GM19372 (cell line): Measurements from ENCODE around the gene PLA2G2F.

ENCODE experiments used
- ATAC-seq: cut with Tn5 transposase; IDR thresholded peaks from one replicate; pipeline ENCODE4 v1.9.1; 2021; ENCODE audit warnings: mild to moderate bottlenecking, low read depth, moderate library complexity; ENCODE audit not compliant: unreplicated experiment

Gene PLA2G2F

GRCh38 chr1:20166051-20166450, 26.9 kb downstream of the PLA2G2F start:
- ATAC-seq, result no peak

DNA sequence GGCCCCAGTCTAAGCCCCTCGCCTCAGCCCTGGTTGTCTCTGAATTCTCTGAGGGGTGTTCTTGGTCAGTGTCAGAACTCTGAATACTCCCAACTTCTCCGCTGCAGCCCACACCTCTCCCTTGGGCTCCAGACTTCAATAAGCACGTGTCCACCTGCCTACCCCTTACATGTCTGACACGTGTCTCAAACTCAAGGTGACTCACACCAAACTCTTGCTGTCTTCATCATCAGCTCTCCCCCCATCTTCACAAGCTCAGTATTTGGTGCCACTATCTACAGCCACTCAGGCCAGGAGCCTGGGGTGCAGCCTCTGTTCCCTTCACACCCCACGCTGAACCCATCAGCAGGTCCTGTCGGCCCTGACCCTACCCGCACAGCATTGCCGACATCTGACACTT, 28.0 kb downstream of the PLA2G2F start:
- ATAC-seq, result no peak

DNA sequence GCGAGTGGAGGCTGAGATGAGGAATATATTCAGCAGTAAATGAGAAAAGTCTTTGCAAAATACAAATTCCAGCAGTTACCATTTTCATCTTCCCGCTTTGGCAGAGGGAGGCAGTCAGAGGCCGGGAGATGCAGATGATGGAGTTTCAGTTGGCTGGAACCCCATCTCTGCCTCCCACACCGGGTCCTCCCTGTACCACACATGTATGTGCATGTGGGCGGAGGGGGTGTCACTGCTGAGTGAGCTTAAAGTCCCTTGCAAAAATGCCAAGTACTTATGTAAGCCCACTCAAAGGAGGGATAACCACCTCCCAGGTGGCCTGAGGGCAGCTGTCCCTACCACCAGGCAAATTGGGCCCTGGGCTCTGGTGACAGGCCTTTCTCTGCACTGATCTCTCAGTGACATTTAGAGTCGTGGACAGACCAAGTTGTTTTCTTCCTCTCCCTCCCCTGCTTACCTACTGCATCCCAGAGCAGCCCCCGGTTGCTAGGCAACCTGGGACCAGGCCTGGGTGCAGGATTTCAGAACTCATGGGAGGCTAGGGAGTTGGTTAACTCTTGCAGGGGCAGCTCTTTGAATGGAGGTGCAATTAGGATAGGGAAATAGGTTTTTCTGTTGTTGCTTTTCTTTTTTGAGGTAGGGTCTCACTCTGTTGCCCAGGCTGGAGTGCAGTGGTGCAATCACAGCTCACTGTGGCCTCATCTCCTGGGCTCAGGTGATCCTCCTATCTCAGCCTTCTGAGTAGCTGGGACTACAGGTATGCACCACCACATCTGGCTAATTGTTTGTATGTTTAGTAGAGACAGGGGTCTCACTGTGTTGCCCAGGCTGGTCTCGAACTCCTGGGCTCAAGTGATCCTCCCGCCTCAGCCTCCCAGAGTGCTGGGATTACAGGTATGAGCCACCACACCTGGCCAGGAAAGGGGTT, 29.7 kb downstream of the PLA2G2F start:
- no peak for ATAC-seq

DNA sequence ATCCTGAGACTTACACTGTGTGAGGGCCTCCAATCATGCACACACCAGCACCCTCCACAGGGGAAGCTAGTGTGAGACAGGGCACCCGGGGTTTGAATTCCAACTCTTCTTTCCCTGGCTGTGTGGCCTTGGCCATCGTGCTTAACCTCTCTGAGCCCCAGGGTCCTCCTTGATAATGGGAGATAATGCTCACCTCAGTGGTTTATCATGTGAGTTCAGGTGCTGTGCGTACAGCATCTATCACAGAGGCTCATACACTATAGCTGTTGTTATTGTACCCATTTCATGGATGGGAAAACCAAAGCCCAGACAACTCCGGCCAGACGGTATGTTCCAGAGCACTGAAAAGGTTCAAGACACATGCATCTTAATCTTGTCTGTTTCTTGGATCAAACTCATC, 30.8 kb downstream of the PLA2G2F start:
- no peak for ATAC-seq

DNA sequence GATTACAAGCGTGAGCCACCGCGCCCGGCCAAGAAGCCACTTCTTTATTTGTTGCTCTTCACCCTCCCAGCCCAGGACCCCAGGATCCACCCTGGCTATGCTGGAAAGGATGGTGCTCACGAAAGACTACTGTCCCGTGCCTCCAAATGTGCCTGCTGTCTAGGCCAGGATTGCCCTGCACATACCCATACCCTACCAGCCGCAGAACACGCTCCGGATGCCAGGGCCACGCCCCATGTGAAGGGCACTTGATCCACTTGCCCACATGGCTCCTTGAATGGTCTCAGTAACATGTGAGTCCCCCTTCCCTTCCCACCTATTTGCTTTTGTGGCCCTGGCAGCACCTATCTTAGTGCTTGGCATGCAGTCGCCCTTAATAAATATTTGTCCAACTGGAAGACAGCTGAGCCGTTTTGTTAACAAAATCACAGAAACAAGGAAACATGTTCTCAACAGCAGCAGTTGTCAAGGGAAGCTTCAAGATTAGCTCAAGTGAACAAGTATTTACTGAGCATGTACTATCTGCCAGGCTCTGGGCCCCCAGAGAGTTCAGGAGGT, 33.0 kb downstream of the PLA2G2F start:
- no peak for ATAC-seq

- no peak for ATAC-seq
These were observed 36.0 kb downstream of the PLA2G2F start for GRCh38 chr1:20174937-20175666.

- no peak for ATAC-seq
These were observed 39.7 kb downstream of the PLA2G2F start for GRCh38 chr1:20178634-20179370.

- no peak for ATAC-seq
These were observed 40.4 kb downstream of the PLA2G2F start for GRCh38 chr1:20179371-20180128.

GRCh38 chr1:20180129-20180843, 41.2 kb downstream of the PLA2G2F start:
- ATAC-seq, result no peak

DNA sequence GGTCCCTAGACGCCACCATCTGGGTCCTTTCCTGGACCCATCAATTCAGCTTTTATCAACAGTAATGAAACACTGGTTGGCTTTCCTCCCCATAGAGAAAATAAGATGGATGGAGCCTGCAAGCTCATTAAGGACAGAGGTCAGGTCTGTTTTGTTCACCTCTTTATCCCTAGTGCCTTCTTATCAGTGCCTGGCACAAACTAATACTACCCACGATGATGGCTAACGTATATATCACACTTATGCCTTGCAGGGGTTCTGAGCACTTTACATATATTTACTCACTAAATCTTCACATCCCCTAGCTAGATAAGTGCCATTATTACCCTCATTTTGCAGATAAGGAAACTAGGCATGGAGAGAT, 41.7 kb downstream of the PLA2G2F start:
- ATAC-seq, result no peak

GRCh38 chr1:20182415-20182814, 43.3 kb downstream of the PLA2G2F start:
- no peak for ATAC-seq

DNA sequence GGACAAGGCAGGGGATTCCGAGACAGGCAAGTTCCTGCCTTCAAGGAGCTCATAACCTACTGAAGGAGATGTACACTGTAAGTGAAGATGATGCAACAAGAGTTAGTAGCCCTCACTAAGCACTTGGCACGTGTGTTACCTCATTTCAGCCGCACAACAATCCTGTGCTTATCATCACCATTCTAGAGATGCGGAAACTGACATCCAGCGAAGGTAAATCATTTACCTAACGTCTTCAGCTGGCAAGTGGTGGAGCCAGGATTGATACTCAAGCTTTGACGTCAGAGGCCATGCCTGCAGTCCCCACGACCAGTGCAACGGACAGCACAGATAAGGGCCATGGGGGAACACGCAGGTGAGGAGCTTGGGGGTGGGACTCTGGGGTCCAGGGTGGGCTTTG, 43.9 kb downstream of the PLA2G2F start:
- ATAC-seq, result no peak

GRCh38 chr1:20183616-20184271, 44.6 kb downstream of the PLA2G2F start:
- no peak for ATAC-seq

- ATAC-seq, result no peak
These were observed 45.4 kb downstream of the PLA2G2F start for GRCh38 chr1:20184481-20184900.

DNA sequence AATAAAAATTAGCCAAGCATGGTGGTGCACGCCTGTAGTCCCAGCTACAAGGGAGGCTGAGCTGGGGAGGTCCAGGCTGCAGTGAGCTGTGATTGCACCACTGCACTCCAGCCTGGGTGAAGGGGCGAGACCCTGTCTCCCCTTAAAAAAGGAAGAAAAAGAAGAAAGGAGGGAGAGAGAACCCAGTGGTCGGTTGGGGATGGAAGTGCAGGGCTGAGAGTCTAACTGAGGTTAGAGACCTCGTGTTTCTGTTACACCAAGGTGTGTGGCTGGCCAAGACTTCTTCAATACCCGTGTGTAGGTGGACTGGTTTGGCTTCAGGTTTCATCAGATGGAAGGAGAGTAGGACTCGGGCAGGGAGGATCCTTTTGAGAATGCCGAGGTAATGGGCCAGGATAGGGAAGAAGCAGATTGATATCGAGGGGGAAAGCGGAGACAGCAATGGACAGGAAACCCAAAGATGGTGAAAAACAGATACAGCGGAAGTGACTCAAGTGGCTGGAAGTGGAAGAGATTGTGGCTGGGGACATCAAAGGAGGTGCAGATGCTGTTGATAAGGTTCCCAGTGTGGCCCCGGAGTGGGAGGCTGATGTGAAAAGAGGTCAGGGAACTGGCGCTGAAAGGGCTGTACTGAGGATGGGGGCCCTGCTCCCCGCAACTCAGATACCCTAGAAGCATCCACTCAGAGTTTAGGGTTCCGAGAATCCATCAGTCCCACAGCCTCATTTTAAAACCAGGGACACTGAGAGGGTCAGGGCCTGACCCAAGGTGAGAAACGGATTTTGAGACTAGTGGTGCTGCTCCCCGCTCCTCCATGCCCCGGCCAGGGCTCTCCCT, 46.1 kb downstream of the PLA2G2F start:
- no peak for ATAC-seq

DNA sequence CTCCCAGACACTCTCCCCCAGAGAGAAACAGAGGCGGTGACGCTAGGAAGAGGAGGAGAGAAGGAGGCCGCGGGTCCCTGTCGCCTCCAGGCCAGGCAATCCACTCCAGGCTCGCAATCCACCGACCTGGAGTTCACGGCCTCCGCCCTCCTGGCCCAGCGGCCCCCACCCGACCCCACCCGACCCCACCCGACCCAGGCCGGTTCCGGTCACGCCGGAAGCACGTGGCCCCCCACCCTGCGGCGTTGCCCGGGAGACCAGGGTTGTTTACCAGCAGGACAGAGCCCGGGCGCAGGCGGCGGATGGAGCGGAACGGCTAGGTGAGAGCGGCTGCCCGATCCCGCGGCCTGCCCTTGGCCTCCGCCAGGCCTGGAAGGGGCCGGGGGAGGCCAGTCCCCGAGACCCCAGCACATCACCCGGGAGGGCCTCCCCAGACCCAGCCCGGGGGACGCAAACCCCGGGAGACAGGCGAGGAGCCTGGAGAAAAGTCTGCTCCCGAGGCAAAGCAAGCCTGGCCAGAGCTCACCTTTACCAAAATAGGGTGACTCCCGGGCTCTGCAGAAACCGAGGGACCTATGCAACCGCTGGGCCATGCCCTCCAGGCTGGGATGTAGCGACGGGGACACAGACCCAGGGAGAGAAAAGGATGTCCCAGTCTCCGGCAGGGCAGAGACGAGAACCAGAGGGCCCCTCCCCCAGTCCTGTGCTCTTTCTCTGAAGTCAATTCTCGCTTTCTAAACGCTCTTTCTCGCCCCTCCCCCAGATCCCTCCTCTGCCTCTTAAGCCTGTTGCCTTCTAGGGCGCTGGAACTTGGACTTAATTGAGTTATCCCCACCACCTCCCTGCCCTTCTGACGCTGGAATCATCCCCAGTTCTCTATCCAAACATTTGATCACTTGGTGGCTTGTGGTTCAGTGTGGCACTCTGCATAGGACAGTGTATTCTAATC, 47.0 kb downstream of the PLA2G2F start, which contains the start of the genes PLA2G2C and UBXN10:
Gene PLA2G2C (minus strand): TSS at position 685 of the 949 bp plus-strand sequence. CDS start 9,155 bp downstream, outside the sequence.
Gene UBXN10 (plus strand): TSS at position 263 of the 949 bp plus-strand sequence. CDS start 4,466 bp downstream, outside the sequence.
- no peak for ATAC-seq
